CD4-positive, alpha-beta T cell treated with Interleukin-12 subunit alpha and Interleukin-12 subunit beta, for 1 hour (primary cell): ENCODE results near the gene DNAJA1.
"Not testable (repeated sequence)": the region's sequence is repeated elsewhere in the genome, so short reads cannot be mapped to it uniquely, and the experiment has no call there.

ENCODE experiments used
- DNase-seq: peaks from one replicate; pipeline ENCODE4 v3.0.0-alpha.2; 2020

Gene DNAJA1

GRCh38 chr9:33082538-33083326 lies 57.7 kb downstream of the DNAJA1 start:
- peak; percentile 12 for DNase-seq

GRCh38 chr9:33085672-33086071 lies 60.6 kb downstream of the DNAJA1 start:
- not testable (repeated sequence) for DNase-seq
